ENCODE data around the gene SNX7. TPM values are rescaled to one million over a fixed set of nuclear protein-coding genes. Genes with fewer than 3 reads are reported as not detected.

SNX7 gene
- total RNA-seq, 1 experiment from 2014 or later, result 55.8 TPM

DNA sequence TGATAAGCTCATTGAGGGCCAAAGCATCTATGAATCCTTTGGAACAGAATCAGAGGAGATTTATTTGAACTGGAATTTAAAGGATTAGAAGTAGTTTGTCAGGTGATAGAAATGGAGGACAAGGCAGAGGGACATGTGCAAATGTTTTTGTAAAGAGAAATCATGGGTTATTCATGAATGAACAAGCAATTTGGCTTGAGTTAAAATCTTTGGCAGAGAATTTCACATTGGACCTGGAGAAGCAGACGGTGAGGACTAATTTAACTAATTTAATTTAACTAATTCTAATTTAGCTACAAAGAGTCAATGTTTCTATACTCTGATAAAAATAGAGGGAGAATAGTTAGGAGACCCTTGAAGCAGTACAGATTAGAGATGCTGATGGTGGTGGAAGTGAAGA is 36.3 kb downstream of the SNX7 start:
- no peak for DNase-seq (ENCODE audit: low spot score)

DNA sequence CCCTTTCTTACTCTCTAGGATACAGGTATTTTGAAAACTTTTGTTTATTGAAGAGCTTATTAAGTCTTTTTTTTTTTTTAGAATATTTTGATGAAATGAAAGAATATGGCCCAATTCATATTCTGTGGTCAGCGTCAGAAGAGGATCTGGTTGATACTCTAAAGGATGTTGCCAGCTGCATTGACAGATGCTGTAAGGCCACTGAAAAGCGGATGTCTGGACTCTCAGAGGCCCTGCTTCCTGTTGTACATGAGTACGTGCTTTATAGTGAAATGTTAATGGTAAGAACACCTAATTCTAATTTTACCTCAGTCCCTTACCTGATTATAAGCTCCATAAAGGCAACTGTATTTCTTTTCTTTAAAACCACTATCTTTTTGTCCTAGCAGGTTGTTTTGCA is 37.1 kb downstream of the SNX7 start:
- no peak for DNase-seq (ENCODE audit: low spot score)

DNA sequence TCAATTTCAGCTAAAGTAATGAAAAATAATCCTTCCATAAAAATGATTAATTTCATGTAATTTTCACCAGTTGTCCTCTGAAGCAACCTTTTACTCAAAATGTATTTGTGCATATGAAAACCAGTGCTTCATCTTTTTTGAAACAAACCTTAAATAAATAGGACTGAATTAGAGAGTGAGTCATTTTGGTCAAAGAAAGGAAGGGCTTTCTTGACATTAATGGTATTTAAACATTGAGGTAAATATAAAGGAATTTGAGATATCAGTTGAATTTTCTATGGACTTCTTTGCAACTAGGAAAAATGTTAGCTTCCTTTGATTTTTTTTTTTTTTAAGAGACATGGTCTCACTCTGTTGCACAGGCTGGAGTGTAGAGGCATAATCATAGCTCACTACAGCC is 38.7 kb downstream of the SNX7 start:
- no peak for DNase-seq (ENCODE audit: low spot score)

DNA sequence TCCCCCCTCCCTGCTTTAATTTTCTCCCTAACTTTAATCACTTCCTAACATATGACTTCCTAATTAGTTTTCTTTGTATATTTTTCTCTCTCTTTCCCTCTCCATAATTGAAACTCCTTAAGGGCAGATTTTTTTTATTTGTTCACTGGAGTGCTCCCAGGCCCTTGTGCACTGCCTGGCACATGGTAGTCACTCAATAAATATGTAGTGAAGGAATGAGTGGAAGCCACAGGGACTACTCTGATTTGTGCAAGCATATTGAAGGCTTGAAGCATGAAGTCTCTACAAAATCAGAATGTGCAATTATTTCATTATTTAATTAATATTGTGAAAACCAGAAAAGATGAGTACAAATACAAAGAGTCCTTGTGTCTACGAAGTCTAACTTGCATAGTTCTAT is 41.5 kb downstream of the SNX7 start:
- no peak for DNase-seq (ENCODE audit: low spot score)

DNA sequence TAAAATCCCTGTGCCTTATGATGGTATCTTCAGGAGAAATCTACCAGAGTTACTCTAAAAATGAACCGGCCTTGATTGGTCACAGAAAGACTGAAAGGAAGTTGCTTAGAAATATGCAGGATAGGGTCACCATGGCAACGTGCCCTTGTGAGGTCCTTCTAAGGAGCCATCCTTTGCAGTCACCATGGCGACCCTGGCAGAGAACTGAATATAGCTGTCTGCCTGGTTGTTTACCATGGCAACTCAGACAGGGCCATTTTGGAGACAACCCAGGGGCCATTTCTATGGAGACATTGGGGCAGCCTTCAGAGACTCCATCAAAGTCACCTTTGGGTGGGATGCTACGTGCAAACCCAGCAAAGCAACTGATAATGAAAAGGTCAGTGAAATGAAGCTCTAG is 43.0 kb downstream of the SNX7 start:
- no peak for DNase-seq (ENCODE audit: low spot score)

DNA sequence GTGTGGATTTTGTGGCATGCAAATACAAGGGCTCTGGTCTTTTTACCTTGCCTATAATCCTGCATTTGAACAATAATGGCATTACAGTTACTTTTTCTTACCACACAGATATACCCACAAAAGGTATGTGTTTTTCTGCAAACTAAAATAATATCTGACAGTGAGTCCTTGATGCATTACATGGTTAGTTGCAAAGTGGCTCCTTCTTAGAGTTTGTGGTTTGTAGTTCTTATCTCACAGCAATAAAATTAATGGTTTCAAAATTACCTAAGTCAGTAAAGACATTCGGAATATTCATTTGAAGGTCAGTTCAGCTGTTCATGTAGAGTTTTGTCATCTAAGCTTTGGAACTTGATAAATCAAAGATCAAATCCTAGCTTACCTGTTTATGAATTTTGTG is 43.5 kb downstream of the SNX7 start:
- DNase-seq (ENCODE audit: low spot score), result no peak

DNA sequence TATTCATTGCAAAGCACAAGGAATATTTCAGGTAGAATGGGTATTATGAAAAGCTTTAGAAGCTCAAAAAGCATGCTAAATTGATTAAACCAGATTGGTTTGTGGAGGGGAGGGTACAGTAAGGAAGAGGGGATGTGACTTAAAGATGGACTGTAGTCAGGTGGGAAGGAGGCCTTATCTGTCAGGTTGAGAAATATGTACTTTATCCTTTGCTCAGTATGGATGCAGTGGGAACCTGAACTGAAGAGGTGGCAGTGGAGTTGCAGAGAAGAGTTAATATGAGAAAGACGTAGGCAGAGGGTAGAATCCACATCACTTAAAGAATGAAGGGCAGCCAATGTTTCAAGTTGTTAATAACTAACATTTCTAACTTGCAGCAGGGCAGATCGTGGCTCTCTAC is 44.1 kb downstream of the SNX7 start:
- DNase-seq (ENCODE audit: low spot score), result no peak

DNA sequence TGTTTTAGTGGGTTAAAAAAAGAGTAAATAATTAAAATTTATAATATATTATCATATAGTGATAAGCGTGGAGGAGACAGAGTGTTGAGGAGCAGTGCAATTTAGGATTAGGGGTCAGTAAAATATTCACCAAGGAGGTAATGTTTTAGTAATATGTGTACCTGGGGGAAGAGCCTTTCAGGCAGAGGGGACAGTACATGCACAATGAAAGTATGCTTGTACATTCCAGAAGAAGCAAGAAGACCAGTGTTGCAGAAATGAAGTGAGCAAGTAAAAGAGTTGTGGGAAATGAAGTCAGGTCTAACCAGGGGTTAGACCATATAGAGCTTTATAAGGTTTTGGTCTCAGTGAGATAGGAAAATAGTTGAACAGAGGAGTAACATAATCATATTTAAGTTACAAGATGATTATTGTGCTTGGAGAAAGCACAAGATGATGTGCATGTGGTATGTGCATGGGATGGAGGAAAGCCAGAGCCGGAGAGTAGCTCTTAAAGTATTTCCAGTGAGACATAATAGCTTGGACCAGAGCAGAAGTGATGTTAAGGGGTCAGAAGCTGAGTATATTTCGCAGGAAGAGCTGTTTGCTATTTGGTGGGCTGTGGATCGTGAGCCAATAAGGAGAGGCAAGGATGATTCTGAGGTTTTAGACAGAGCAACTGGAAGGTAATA is 44.8 kb downstream of the SNX7 start:
- no peak for DNase-seq (ENCODE audit: low spot score)

DNA sequence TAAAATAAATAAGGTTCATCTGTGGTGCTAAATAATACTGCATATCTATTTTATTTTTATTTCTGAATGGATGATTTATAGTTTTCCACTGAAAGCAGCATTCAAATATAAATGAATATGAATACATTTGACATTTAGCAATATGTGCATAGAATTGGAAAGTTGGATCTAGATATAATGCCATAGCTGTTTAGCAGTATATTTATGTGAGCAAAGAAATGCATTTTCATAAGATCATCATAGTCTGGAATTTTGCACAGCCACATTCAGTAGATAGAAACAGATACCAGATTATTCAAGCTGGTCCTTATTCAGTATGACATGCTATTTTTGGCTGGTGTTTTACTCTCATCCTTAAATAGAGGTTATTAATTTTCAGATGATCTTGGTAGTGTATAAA is 46.0 kb downstream of the SNX7 start:
- DNase-seq (ENCODE audit: low spot score), result no peak

DNA sequence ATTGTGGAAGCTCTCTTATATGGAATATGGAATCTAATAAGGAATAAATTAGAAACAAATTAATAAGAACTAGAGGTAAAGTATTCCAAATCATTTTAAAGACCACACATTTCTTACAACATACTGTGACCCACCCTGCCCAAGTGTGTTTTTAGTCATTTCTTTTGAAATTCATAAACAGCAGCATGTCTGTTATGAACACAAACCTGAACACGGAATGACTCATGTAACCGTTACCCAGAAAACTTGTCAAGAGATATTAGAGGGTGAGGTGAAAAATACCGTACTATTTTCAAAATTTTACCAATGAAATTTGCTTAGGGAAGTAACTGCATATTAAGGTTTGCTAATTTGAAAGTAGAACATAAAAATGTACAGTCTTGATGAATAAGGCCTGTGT is 48.4 kb downstream of the SNX7 start:
- DNase-seq (ENCODE audit: low spot score), result no peak

DNA sequence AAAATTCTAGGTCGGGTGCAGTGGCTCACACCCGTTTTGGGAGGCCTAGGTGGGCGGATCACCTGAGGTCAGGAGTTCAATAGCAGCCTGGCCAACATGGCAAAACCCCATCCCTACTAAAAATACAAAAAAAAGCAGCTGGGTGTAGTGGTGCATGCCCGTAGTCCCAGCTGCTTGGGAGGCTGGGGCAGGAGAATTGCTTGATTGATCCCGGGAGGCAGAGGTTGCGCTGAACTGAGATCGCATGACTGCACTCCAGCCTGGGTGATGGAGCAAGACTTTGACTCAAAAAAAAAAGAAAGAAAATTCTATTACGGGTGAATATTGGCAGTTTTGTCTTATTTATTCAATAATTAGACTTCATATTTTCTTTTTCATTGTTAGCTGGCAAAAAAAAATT is 62.1 kb downstream of the SNX7 start:
- DNase-seq (ENCODE audit: low spot score), result no peak

DNA sequence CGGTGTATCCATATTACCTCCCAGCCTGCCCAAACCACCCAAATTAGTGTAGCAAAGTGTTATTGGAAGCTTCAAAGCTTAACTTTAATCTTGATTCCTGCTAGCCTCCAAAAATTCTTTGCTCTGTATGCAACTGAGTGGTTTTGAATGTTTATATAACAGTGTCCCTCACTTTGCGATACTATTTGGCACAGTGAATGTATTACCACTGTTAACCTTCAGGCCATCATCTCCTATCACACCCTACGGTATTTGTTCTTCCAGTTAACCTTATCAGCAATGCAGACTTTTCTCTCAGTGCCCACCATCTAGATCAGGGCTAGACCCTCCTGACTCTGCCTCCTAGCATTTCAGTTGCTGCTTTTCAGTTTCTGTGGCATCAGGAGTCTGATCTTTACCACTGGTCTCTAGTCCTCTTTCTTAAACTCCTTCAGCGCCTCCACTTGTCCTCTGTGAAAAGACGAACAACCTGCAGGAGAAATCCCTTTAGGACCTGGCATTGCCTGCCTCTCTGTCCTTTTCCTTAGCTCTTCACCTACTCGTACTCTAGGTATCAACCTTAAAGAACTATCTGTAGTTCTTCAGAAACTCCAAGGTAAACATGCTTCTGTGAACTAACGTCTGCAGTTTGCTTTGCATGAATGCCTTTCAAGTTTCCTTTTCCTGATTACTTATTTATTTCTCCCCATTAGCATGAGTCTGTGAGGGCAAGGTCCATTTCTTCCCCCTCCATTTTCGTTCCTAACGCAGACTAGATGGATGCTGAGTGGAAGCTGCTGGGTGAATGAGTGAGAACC is 71.7 kb downstream of the SNX7 start:
- no peak for DNase-seq (ENCODE audit: low spot score)

DNA sequence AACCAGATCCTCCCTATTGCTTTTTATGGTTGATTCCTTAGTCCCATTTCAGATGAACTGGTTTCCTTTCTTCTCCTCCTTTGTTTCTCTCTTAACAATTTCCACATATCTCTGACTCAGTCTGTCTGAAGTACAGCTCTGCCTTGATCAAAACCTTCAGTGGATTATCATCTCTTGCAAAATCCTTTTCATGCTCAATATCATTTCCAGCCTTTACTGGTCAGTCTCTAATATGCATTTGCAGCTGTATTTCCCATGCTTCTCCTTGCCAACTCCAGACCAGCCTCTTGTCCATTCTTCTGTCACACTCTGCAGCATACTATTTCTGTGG is 72.2 kb downstream of the SNX7 start:
- DNase-seq (ENCODE audit: low spot score), result no peak

DNA sequence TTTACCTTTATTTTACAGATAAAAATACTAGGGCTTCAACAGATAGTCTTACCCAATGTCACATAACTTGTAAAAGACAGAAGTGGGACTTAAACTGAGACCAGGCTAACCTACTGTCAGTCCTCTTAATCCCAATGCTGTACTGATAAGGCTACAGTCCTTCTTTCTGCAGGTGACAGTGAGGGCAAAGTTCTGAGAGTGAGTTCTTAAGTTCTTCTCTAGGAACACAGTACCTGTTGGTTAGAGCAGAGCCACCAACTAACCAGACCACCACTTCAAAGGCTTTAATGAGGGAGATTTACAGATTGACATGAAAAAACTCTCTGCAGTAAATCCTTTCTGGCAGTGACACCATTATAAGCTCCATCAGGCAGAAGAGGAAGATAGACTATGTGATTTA is 74.2 kb downstream of the SNX7 start:
- DNase-seq (ENCODE audit: low spot score), result no peak

DNA sequence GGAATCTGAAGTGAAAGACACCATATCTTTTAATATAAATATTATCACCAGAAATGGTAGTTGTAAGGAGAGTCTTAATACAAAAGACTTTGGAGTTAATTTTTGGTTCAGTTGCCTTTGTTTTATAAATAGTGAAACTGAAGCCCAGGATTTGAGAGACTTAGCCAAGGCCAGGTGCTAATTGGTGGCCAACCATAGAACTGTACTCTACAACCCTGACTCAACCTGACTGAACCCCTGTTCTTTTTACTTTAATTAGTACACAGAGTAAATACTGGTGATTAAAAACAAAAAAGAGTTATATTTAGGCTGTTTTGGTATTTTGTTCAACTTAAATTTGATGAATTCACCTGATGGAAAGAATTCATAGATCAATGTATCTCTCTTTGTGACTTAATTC is 76.3 kb downstream of the SNX7 start:
- no peak for DNase-seq (ENCODE audit: low spot score)

DNA sequence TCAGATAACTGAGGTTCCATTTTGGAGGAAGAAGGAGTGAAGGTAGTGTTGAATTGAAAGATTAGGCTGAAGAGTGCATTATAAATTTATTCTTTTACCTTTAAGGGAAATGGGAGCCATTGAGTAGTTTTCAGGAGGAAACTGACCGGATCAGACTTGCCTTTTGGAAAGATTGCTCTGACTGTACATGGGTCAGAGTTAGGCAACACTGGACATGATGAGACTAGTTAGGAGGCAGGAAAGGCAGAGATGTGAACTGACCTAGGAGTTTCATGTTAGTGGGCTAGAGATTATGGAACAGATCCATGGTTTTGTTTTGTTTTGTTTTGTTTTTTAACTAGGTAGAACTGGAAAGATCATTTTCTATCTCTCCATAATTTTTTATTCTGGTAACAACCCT is 78.2 kb downstream of the SNX7 start:
- no peak for DNase-seq (ENCODE audit: low spot score)

DNA sequence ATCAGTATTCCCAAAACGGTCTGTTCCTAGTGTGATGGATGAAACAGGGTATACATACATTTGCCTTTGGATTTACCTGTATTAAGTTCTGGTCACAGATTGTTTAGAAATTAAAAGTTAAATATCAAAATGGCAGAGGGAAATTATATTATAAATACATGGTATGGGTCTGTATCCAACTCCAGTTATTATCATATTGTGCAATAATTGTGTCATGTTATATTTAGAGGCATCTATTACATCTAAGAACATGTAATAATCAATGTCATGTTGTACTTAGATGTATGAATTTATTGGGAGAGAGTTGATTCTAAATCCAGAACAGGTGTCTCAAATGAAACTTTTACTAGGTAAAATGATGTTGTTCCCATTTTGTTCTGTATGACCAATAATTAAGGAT is 79.6 kb downstream of the SNX7 start:
- no peak for DNase-seq (ENCODE audit: low spot score)

DNA sequence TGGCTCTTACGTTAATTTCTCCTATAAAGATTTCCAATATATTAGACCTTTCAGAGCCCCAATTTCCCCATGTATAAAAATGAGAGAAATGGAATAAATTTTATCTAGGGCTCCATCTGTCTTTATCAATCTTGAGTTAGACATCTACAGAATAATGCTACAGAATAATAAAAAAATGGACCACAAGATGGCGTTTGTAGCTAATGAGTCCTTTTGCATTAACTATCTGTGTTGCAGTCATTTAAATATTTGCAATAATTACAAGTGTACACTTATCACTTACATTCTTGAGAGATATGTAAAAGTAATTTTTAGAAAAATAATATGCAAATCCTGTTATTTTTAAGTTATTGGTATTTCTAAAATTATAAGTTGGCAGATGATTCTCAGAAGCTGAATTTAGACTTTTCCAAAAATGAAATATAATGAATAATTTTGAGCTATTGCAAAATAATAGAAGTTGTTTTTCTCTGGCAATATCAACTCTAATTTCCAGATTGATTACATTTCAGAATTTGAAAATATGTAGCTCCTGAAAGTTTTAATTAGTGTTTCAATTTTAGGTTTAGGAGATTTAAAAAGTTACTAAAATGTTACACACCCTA is 87.7 kb downstream of the SNX7 start:
- no peak for DNase-seq (ENCODE audit: low spot score)

DNA sequence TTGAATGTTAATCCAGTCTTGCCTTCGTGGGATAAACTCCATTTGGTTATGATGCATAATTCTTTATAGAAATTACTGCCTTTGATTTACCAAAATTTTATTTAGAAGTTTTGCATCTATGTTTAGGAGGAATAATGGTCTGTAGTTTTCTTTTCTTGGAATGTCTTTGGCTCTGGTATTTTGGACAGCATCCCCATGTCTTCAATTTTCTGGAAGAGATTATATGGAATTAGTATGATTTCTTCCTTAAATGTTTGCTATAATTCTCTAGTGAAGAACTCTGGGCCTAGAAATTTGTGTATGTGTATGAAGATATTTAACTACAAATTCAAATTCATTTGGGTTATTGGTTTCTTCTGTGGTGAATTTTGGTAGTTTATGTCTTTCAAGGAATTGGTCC is 92.7 kb downstream of the SNX7 start:
- no peak for DNase-seq (ENCODE audit: low spot score)

DNA sequence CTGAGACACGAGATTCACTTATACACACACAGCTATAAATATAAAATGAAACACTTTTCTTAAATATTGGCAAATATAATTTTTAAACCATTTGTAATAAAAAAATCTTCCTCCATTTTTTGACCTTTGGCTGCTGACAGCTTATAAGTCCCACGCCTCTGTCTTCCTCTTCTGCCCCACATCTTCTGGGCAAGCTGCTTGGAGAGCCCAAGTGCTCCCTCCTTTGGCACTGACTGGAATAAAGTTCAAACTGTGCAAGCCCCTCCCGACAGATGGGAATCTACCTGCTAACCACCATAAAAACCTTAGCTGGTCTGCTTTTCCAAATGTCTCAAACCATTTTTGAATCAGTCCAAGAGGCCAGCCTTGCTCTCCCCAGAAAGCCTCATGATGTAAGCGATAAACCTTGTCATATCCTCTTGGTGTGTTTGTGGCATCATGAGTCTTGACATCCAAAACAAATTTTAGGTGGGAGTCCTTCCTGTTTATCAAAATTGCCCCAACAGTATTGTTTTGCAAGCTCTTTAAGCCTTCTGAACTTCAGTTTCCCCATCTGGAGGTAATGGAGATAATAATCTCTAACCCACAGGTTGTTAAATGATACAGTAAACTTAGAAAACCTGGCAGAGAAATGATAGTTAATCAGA is 99.8 kb downstream of the SNX7 start:
- no peak for DNase-seq (ENCODE audit: low spot score)

DNA sequence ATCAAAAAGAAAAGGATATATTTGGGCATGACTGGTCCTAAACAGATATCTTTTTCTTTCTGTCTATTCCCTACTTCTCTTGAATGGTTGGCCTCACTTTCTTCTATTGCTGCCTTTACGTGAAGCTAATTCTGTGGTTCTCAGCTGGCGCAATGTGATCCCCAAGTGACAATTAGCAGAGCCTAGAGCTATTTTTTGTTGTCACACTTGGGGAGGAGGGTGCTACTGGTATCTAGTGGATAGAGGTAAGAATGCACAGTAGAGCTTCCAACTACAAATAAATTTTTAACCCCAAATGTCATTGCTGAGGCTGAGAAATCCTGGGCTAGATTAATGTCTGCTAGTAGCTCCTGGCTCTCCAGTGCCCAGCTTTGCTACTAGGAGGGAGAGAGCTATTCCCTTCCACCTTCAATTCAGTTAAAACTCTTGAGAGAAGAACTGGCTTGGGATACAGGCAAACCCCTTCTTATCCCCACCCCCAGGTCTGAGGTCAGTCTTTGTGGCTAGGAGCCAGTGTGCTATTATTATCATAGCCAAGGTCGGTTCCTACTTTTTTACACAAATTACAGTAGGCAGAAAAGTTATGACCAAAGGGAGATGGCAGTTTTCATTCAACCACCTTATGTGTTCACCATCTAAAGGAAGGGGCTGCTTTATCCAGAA is 102.1 kb downstream of the SNX7 start:
- DNase-seq (ENCODE audit: low spot score), result no peak

DNA sequence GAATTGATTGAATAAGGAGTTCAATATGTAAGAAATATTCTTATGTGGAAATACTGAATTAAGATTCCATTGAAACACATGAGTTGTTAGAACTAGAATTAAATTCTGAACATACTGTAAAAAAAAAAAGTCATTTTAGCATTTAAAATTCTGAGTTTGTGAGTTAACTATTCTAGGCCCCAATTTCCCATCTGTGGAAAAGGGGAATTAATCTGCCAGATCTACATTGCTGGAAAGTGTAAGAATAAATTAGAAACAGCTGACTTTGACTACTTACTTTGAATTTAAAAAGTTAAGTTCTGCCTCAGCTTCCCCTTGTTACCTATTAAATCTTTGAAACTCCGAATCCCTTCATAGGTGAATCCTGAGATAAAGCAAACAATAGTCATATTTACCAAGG is 103.0 kb downstream of the SNX7 start:
- no peak for DNase-seq (ENCODE audit: low spot score)

Measured in H4 (cell line).